HEK293 (cell line): ENCODE measurements around the gene N4BP3.
A peak's percentile ranks its signal among the peaks of the same experiment; 100 is the strongest.

Source experiments
- CTCF ChIA-PET: fragments of 350-600 bp; formaldehyde crosslinking; extraction: SDS; loops from one replicate; lab custom pipeline; 2021; ENCODE audit warnings: antibody characterized with exemption; lab: Yijun Ruan, JAX
- POLR2A ChIA-PET: fragments of 300-600 bp; formaldehyde crosslinking; extraction: SDS; loops from one replicate; lab custom pipeline; 2020; ENCODE audit warnings: antibody characterized with exemption, inconsistent platforms; lab: Yijun Ruan, JAX
- H3K27ac ChIP-seq: fragments of 200-500 bp; sonication (Bioruptor generic); 2 replicates; pipeline ENCODE4 v1.5.1; 2014; ENCODE audit warnings: low read depth, low read length, control low read depth, inconsistent platforms; ENCODE audit errors: extremely low read depth
- H3K36me3 ChIP-seq, 2 experiments: fragments of 200-500 bp in 1 of 2; sonication (Bioruptor generic) in 1 of 2; 1 replicate in 1 of 2; 2 replicates in 1 of 2; pipeline ENCODE4 v1.5.1; 2014 to 2017; ENCODE audit warnings: inconsistent platforms in 2 of 2, low read length in 2 of 2; ENCODE audit not compliant: control insufficient read depth in 2 of 2, insufficient read depth in 1 of 2
- H3K4me1 ChIP-seq: fragments of 200-500 bp; sonication (Bioruptor generic); 2 replicates; pipeline ENCODE4 v1.5.1; 2014; ENCODE audit warnings: mild to moderate bottlenecking, low read length, inconsistent platforms; ENCODE audit not compliant: control insufficient read depth, insufficient read depth
- H3K4me3 ChIP-seq: 2 replicates; pipeline ENCODE4 v1.5.1; 2011; ENCODE audit warnings: low read depth, mild to moderate bottlenecking, control low read depth, low read length, moderate library complexity
- H3K9me3 ChIP-seq: fragments of 200-500 bp; sonication (Bioruptor generic); 2 replicates; pipeline ENCODE4 v1.5.1; 2014; ENCODE audit warnings: low read depth, low read length, inconsistent platforms; ENCODE audit not compliant: control insufficient read depth, insufficient read depth
- KLF10 ChIP-seq: fragments of 450-650 bp; IDR thresholded peaks from 2 replicates; pipeline ENCODE4 v1.5.1; 2018; ENCODE audit warnings: missing biosample characterization, mild to moderate bottlenecking, missing genetic modification characterization
- KLF9 ChIP-seq: fragments of 450-650 bp; formaldehyde crosslinking; IDR thresholded peaks from 2 replicates; pipeline ENCODE4 v1.5.1; 2016; ENCODE audit warnings: missing biosample characterization, missing genetic modification characterization, low read depth
- MYNN ChIP-seq: fragments of 450-650 bp; formaldehyde crosslinking; IDR thresholded peaks from 2 replicates; pipeline ENCODE4 v1.5.1; 2016; ENCODE audit warnings: missing biosample characterization, missing genetic modification characterization, borderline replicate concordance
- PATZ1 ChIP-seq: fragments of 450-650 bp; formaldehyde crosslinking; IDR thresholded peaks from 2 replicates; pipeline ENCODE4 v1.5.1; 2016; ENCODE audit warnings: missing biosample characterization, missing genetic modification characterization
- PRDM4 ChIP-seq: fragments of 450-650 bp; formaldehyde crosslinking; IDR thresholded peaks from 2 replicates; pipeline ENCODE4 v1.5.1; 2017; ENCODE audit warnings: missing biosample characterization, missing genetic modification characterization
- SETDB1 ChIP-seq: IDR thresholded peaks from one replicate; pipeline ENCODE4 v1.6.1; 2017; ENCODE audit warnings: mild to moderate bottlenecking, low read length, moderate library complexity, mixed read lengths; ENCODE audit not compliant: insufficient read length
- ZBTB11 ChIP-seq: fragments of 450-650 bp; formaldehyde crosslinking; conservative IDR thresholded peaks from 2 replicates; pipeline ENCODE4 v1.5.1; 2016; ENCODE audit warnings: low read depth, missing biosample characterization, missing genetic modification characterization
- ZNF146 ChIP-seq: fragments of 450-650 bp; formaldehyde crosslinking; IDR thresholded peaks from 2 replicates; pipeline ENCODE4 v1.5.1; 2016; ENCODE audit warnings: missing biosample characterization, missing genetic modification characterization
- ZNF169 ChIP-seq: fragments of 450-650 bp; formaldehyde crosslinking; IDR thresholded peaks from 2 replicates; pipeline ENCODE4 v1.5.1; 2016; ENCODE audit warnings: missing biosample characterization, missing genetic modification characterization
- ZNF174 ChIP-seq: fragments of 450-650 bp; formaldehyde crosslinking; IDR thresholded peaks from 2 replicates; pipeline ENCODE4 v1.5.0; 2017; ENCODE audit warnings: missing biosample characterization, mild to moderate bottlenecking, missing genetic modification characterization
- ZNF19 ChIP-seq: fragments of 450-650 bp; formaldehyde crosslinking; IDR thresholded peaks from 2 replicates; pipeline ENCODE4; 2016; ENCODE audit warnings: missing biosample characterization, missing genetic modification characterization, low read depth
- ZNF324 ChIP-seq: fragments of 450-650 bp; formaldehyde crosslinking; IDR thresholded peaks from 2 replicates; pipeline ENCODE4 v1.5.1; 2016; ENCODE audit warnings: missing biosample characterization, missing genetic modification characterization
- ZNF37A ChIP-seq: fragments of 450-650 bp; IDR thresholded peaks from 2 replicates; pipeline ENCODE4 v1.5.1; 2018; ENCODE audit warnings: missing biosample characterization, missing genetic modification characterization
- ZNF404 ChIP-seq: fragments of 450-650 bp; formaldehyde crosslinking; IDR thresholded peaks from 2 replicates; pipeline ENCODE4 v1.5.1; 2017; ENCODE audit warnings: missing biosample characterization, missing genetic modification characterization
- ZNF580 ChIP-seq: fragments of 450-650 bp; formaldehyde crosslinking; IDR thresholded peaks from 2 replicates; pipeline ENCODE4 v1.5.1; 2016; ENCODE audit warnings: missing biosample characterization, missing genetic modification characterization
- ZNF621 ChIP-seq: fragments of 450-650 bp; formaldehyde crosslinking; IDR thresholded peaks from 2 replicates; pipeline ENCODE4 v1.5.1; 2017; ENCODE audit warnings: missing biosample characterization, missing genetic modification characterization
- ZNF639 ChIP-seq: fragments of 450-650 bp; formaldehyde crosslinking; IDR thresholded peaks from 2 replicates; pipeline ENCODE4 v1.5.1; 2016; ENCODE audit warnings: missing biosample characterization, missing genetic modification characterization
- ZSCAN4 ChIP-seq: fragments of 450-650 bp; formaldehyde crosslinking; IDR thresholded peaks from 2 replicates; pipeline ENCODE4 v1.5.1; 2017; ENCODE audit warnings: missing biosample characterization, missing genetic modification characterization

N4BP3 gene

GRCh38 chr5:178111925-178112324 is 1.4 kb upstream of the N4BP3 start (continued):
- TF ChIP-seq ZBTB11 (tag by site-specific recombination): no peak

GRCh38 chr5:178112545-178112944 is 787 bp upstream of the N4BP3 start:
- TF ChIP-seq ZNF324 (tag by site-specific recombination) (0 out of 2 replicates have a peak, but pooled peaks have one; percentile 21), PRDM4 (tag by site-specific recombination) (no peak), ZNF146 (tag by site-specific recombination) (peak; percentile 98), ZNF580 (tag by site-specific recombination) (peak; percentile 70)
- CTCF ChIA-PET: interaction anchor here (0.6 kb wide), 1 partner anchor 72 kb away, joined by 3 read pairs; no protein-coding TSS in a partner anchor
- Histone ChIP-seq H3K9me3 (no peaks in the 10 kb centered on the region), H3K27ac (no peak overlapping the region), H3K4me1 (no peaks in the 10 kb centered on the region), H3K4me3 (no peak overlapping the region), H3K36me3 (no peaks in the 10 kb centered on the region)
- POLR2A ChIA-PET: interaction anchor here (1.3 kb wide), 1 partner anchor 26 kb away, joined by 3 read pairs; no protein-coding TSS in a partner anchor

GRCh38 chr5:178113841-178114324 is 551 bp downstream of the N4BP3 start:
- Histone ChIP-seq H3K4me3 (peak overlapping the region; percentile 49), H3K27ac (no peak overlapping the region), H3K36me3 (no peaks in the 10 kb centered on the region), H3K4me1 (no peaks in the 10 kb centered on the region), H3K9me3 (no peaks in the 10 kb centered on the region)
- ChIA-PET CTCF (interaction anchor here (0.5 to 1.0 kb wide), 2 partner anchors 12 to 36 kb away, joined by 3 read pairs; no protein-coding TSS in a partner anchor), POLR2A (interaction anchor here (0.6 to 0.8 kb wide), 2 partner anchors 11 to 16 kb away, joined by 3 read pairs; no protein-coding TSS in a partner anchor)
- TF ChIP-seq ZNF19: no peak
- no peak for TF ChIP-seq ZSCAN4 (tag by site-specific recombination)
- no peak for TF ChIP-seq ZNF639 (tag by site-specific recombination)
- no peak; the same call in 1 of the 2 replicates for TF ChIP-seq KLF10 (tag by site-specific recombination)
- TF ChIP-seq KLF9 (tag by site-specific recombination): peak; percentile 36; the same call in 1 of the 2 replicates
- TF ChIP-seq ZNF169 (tag by site-specific recombination): no peak
- TF ChIP-seq ZNF621 (tag by site-specific recombination): no peak
- TF ChIP-seq PATZ1 (tag by site-specific recombination): peak; percentile 48; the same call in 1 of the 2 replicates
- no peak for TF ChIP-seq MYNN (tag by site-specific recombination)
- no peak for TF ChIP-seq ZNF404 (tag by site-specific recombination)
- TF ChIP-seq PRDM4 (tag by site-specific recombination): no peak
- no peak for TF ChIP-seq ZNF37A (tag by site-specific recombination)
- TF ChIP-seq ZNF174 (tag by site-specific recombination): no peak
- no peak for TF ChIP-seq SETDB1
